Upper lobe of left lung (tissue), 4 donors: ENCODE data around the gene RASD1.

Experiments used
- POLR2A ChIP-seq, 4 donors: fragments of 450-650 bp; IDR thresholded peaks; one replicate each; pipeline ENCODE4 v1.5.1; 2016 to 2017; ENCODE audit warnings: antibody characterized with exemption in 4 of 4, mild to moderate bottlenecking in 2 of 4
- POLR2AphosphoS5 ChIP-seq, 2 donors: sonication (generic); formaldehyde crosslinking; IDR thresholded peaks; one replicate each; pipeline ENCODE4 v1.5.1; 2017; ENCODE audit warnings: antibody characterized with exemption in 2 of 2
- TF ChIP-seq, protein P1 (sequence below), 6 experiments: fragments of 450-650 bp in 4 of 6; fragments of 200-600 bp in 2 of 6; sonication (generic) in 2 of 6; IDR thresholded peaks; one replicate each; pipeline ENCODE4 v1.5.1; 2016 to 2019; ENCODE audit warnings: antibody characterized with exemption in 6 of 6

DNA sequence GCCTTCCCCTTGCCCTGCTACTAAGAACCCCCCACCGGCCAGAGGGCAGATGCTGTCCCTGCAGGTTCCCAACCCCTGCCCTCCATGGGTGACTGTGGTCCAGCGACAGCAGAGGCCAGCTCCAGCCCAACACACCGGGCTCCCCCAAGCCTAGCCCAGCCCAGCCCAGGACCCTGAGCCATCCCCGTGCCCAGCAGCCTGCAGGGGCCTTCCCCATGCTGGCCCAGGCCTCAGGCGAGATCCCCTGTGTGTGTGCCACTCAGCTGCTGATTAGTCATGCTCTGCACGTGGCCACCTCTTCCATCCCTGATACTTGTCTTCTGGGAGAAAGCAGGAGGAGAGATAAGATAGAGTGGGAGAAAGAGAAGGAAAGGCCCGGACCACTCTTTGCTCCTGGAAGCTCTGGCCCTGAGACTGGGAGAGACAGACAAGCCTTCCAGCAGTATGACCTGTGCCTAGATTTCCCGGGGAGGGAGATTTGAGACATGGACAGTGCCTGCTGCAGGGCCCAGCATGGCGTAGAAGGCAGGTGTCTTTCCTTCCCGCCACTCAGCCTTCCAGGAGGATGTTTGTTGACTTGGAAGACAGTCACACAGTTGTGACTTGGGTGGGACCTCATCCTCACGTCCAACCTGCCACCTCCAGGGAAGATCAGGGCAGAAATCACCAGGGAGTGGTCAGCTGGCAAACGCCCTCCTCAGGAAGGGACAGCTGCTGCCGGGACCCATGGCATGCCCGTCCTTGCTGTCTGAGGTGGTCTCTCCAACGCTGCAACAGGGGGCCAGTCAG lies 41.3 kb upstream of the RASD1 start:
- TF ChIP-seq, protein P1, sequence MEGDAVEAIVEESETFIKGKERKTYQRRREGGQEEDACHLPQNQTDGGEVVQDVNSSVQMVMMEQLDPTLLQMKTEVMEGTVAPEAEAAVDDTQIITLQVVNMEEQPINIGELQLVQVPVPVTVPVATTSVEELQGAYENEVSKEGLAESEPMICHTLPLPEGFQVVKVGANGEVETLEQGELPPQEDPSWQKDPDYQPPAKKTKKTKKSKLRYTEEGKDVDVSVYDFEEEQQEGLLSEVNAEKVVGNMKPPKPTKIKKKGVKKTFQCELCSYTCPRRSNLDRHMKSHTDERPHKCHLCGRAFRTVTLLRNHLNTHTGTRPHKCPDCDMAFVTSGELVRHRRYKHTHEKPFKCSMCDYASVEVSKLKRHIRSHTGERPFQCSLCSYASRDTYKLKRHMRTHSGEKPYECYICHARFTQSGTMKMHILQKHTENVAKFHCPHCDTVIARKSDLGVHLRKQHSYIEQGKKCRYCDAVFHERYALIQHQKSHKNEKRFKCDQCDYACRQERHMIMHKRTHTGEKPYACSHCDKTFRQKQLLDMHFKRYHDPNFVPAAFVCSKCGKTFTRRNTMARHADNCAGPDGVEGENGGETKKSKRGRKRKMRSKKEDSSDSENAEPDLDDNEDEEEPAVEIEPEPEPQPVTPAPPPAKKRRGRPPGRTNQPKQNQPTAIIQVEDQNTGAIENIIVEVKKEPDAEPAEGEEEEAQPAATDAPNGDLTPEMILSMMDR (IDR thresholded peaks at IDR 0.05), result no peak
- no peak for TF ChIP-seq POLR2A (IDR thresholded peaks at IDR 0.05)
- TF ChIP-seq POLR2AphosphoS5 (IDR thresholded peaks at IDR 0.05), result no peak
